ENCODE measurements around the gene EPB41L4A. TPM values are rescaled to one million over a fixed set of nuclear protein-coding genes. Genes with fewer than 3 reads are reported as not detected.

Gene EPB41L4A
- total and polyA plus RNA-seq, 12 donors: 4.2 to 26.3 (median 9.5) TPM

DNA sequence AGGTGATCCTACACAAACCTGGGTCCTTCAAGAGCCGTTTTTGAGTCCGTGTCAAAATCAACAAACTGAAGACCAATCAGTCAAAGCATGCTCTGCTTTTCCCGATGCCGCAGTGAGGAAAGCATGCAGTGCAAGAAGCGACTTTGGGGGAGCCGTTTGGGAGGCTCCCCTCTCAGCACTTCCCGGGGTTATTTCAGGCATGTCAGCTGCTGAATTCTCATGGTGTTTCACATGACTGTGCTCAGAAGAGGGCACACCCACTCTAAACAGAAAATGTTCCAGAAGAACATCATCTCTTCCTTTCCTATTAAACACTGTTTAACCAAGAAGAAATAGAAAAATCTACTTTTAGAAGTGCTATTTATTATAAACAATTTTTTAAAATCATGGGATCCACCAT, 125.5 kb downstream of the EPB41L4A start:
- no peak overlapping the region for H3K4me3 ChIP-seq
- no peak overlapping the region for H3K27ac ChIP-seq
- TF ChIP-seq POLR2A (IDR thresholded peaks at IDR 0.05) (no peak), CTCF (IDR thresholded peaks at IDR 0.05) (no peak)
- intact Hi-C loops (cut with DNase I): no loop called here
- no peak for DNase-seq
- H3K36me3 ChIP-seq (replicated peaks in 1 of 2): no peaks in the 10 kb centered on the region
- no peaks in the 10 kb centered on the region for H3K27me3 ChIP-seq
- no peaks in the 10 kb centered on the region for H3K4me1 ChIP-seq (replicated peaks in 1 of 2)
- no peaks in the 10 kb centered on the region for H3K9me3 ChIP-seq (replicated peaks in 1 of 3)
- WGBS, 4 donors: 77 to 94% (median 80%) methylated on average over 7 of the region's 7 CpGs

GRCh38 chr5:112290691-112291090, 128.4 kb downstream of the EPB41L4A start:
- H3K9me3 ChIP-seq (replicated peaks in 1 of 3): no peaks in the 10 kb centered on the region
- no peak overlapping the region for H3K4me3 ChIP-seq
- no peaks in the 10 kb centered on the region for H3K27me3 ChIP-seq
- no peaks in the 10 kb centered on the region for H3K36me3 ChIP-seq (replicated peaks in 1 of 2)
- DNase-seq: no peak
- intact Hi-C loops (cut with DNase I): no loop called here
- H3K27ac ChIP-seq: no peak overlapping the region
- no peaks in the 10 kb centered on the region for H3K4me1 ChIP-seq (replicated peaks in 1 of 2)
- no peak for TF ChIP-seq CTCF (IDR thresholded peaks at IDR 0.05)

DNA sequence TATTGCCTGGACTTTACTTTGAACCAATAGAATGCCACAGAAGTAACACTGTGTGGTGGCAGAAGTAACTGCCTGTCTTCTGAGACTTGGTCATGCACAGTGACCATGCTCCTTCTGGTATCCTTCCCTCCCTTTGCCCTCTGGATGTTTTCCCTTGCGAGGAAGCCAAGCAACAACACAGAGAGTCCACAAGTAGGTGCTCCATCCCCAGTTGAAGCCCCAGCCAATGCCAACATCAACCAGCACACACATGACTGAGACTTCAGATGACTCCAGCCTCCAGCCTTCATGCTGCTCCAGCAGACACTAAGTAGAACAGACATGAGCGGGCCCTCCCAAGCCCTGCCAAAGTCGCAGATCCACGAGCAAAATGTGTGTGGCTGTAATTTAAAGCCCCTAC, 129.6 kb downstream of the EPB41L4A start:
- Histone ChIP-seq H3K36me3 (replicated peaks in 1 of 2) (no peaks in the 10 kb centered on the region), H3K9me3 (replicated peaks in 1 of 3) (no peaks in the 10 kb centered on the region), H3K27ac (no peak overlapping the region), H3K4me3 (no peak overlapping the region), H3K4me1 (replicated peaks in 1 of 2) (no peaks in the 10 kb centered on the region), H3K27me3 (no peaks in the 10 kb centered on the region)
- TF ChIP-seq POLR2A (IDR thresholded peaks at IDR 0.05): no peak
- no peak for TF ChIP-seq CTCF (IDR thresholded peaks at IDR 0.05)
- intact Hi-C loops (cut with DNase I): no loop called here
- 88 to 98% (median 91%) methylated on average over 3 to 4 of the region's 4 CpGs for WGBS, 4 donors
- DNase-seq: no peak

- no peak for DNase-seq
- intact Hi-C loops (cut with DNase I): no loop called here
Measured at GRCh38 chr5:112283943-112284929, 134.8 kb downstream of the EPB41L4A start.

More at GRCh38 chr5:112283943-112284929, 134.8 kb downstream of the EPB41L4A start:
- no peaks in the 10 kb centered on the region for H3K9me3 ChIP-seq (replicated peaks in 1 of 3)
- H3K36me3 ChIP-seq (replicated peaks in 1 of 2): no peaks in the 10 kb centered on the region
- no peaks in the 10 kb centered on the region for H3K4me1 ChIP-seq (replicated peaks in 1 of 2)
- no peak for TF ChIP-seq POLR2A (IDR thresholded peaks at IDR 0.05)
- TF ChIP-seq CTCF (IDR thresholded peaks at IDR 0.05): no peak
- WGBS, 4 donors: 84 to 87% (median 86%) methylated on average over 5 of the region's 5 CpGs
- H3K4me3 ChIP-seq: no peak overlapping the region
- H3K27me3 ChIP-seq: no peaks in the 10 kb centered on the region
- H3K27ac ChIP-seq: no peak overlapping the region

Data from adrenal gland (tissue), 12 donors.